Stimulated activated CD8-positive, alpha-beta memory T cell treated with anti-CD3 and anti-CD28 coated beads, Interleukin-7, amount 100 ng/mL, for 48 hours (primary cell): ENCODE results near the gene LEPR.
"Not testable (repeated sequence)": the region's sequence is repeated elsewhere in the genome, so short reads cannot be mapped to it uniquely, and the experiment has no call there.

Experiments used
- DNase-seq, 2 donors: peaks; one replicate each; pipeline ENCODE4 v3.0.0-alpha.2; 2020; ENCODE audit warnings: low read depth in 1 of 2; ENCODE audit errors: extremely low read depth in 1 of 2

The LEPR gene

DNA sequence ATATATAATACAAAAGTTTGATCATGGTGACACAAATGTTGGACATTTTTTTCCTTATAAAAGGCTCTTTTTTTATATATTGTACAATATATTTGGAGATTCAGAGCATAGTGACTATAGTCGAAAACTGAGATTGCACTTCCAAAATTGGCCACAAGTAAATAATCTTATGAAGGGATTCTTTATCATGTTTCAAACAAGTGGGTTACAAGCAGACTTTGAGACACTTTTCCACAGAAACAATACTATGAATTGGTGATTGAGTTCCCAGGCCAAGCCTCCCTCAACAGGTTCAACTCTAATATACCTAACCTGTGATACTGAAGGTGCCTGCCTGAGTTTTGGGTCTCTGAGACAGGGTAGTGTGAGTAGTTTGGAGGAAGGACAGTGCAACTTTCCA lies 13.8 kb downstream of the LEPR start:
- DNase-seq = no peak

DNA sequence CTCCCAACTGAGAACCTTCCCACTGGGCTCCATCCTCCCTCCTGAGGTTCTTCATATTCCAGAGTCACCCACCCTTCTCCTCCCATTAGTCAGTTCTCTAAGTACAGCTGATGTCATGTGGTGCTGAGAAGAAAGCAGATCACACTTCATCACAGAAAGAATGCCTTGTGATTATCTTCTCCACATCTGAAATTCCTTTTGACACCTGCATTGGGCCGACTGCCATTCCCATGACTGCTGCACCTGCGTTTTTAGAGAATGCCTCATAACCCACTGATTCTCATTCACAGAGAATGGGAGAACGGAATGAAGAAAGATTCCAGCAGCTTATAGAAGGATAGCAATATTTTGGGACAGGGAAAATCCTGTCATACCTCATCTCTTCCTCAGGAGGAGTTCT lies 14.3 kb downstream of the LEPR start:
- DNase-seq = no peak

DNA sequence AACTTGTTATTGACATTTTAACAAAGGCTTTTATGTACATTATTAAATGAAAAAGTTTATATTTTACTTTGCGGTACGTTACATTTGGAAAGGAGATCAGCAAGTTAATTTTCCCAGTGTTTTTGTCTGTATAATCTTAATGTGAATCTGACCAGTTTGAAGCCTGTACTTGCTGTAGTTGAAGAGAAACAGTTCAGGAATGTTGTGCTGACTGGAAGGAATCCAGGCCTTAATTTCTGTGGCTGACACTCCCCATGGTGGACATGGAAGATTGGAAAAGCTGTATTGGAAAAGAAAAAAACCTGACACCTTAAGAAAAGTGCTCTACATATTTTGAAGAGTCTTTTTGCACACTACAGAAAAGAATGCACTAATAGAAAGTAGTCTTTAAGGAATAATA lies 15.5 kb downstream of the LEPR start:
- DNase-seq = no peak

DNA sequence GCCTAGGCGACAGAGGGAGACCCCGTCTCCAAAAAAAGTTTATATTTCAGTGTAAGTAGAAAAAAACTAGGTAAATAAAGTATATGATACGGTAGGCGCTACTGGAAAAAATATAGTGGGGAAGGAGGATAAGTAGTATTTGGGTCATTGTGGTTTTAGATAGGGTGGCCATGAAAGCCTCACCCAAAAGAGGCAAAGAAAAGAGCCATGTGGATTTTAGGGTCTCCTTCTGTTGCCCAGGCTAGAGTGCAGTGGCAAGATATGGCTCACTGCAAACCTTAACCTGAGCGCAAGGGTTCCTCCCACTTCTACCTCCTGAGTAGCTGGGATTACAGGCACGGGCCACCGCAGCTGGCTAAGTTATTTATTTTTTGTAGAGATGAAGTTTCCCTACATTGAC lies 17.1 kb downstream of the LEPR start:
- no peak for DNase-seq

DNA sequence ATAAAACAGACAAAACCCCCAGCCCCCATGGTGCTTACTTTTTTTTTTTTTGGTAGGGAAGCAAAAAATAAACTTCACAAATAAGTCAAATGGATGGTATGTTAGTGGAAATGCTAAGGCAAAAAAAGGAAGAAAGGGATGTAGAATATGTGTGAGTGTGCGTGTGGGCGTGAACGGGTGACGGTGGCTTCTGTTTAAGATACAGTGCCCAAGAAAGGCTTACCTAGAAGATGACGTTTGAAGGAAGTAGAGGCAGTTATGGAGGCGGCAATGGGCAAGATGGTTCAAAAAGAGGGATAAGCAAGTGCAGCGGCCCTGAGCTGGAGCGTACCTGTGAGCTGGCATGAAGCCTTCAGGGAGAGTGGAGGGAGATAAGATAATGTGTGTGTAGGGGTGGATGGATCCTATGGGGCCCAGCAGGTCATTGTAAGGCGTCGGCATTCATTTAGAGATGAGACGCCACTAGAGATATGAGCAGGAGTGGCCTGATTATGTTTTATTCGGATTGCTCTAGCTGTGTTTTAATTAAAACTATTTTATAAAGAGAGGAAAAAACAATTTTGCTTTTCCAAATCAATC lies 19.9 kb downstream of the LEPR start:
- DNase-seq = no peak

DNA sequence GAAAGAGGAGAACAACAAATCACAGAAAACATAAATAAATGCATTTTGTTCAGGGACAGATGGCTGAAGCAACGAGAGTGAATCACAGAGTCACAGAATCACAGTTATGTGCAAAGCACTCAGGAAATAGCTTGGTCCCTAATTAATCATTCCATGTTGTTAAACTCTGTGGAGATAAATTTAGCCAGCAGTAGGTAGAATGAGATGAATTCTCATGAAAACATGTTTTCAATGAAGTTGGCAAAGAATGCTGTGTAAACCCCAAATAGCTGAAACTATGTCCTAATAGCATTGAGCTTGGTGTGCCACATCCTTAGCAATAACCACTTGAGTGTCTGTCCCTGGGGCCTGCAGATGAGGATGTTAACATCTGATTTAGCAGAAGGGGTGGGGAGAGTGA lies 20.4 kb downstream of the LEPR start:
- DNase-seq = no peak

DNA sequence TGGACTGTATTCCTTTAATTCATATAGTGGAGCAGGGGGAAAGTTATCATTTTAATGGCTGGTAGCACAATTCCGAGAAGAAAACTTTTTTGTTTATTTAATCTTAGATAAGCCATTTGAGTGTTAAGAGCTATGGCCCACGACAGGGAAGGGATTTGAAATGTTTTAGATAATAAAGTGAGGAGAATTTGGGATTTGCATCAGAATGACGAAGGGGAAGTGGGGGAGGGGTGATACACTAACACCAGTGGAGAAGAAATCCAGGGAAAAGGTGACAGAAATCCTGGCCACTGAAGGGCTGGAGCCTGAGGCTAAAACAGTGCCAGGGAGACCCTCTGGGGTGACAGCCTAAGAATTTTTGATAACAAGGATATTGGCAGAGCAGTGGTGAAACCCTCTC lies 21.0 kb downstream of the LEPR start:
- DNase-seq = no peak

DNA sequence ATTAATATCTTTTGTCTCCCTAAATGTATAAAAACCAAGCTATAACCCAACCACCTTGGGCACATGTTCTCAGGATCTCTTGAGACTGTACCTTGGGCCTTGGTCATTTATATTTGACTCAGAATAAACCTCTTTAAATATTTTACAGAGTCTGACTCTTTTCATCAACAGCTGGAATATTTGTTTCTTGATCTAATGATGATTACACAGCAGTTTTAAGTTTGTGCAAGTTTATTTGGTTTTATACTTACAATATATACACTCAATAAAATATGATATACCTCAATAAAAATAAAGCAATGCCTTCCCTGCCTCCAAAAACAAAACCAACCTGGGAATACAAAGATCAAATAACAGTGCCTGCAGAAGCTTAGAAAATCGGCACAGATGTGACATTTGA lies 22.0 kb downstream of the LEPR start:
- DNase-seq = no peak

DNA sequence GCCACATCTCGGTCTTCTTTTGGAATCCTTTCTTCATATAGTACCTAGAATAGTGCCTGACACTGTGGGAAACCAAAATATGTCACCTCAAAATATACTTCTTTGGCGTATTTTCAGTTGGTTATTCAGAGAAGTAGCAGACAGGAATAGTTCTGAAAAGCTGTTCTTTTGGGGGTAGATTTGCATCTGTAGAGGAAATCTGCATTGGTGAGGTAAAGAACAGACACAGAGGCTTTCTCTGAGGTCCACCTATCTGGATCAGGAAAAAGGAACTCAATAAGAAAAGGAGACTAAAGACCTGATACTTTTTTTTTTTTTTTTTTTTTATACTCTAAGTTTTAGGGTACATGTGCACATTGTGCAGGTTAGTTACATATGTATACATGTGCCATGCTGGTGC lies 23.2 kb downstream of the LEPR start:
- DNase-seq = no peak

DNA sequence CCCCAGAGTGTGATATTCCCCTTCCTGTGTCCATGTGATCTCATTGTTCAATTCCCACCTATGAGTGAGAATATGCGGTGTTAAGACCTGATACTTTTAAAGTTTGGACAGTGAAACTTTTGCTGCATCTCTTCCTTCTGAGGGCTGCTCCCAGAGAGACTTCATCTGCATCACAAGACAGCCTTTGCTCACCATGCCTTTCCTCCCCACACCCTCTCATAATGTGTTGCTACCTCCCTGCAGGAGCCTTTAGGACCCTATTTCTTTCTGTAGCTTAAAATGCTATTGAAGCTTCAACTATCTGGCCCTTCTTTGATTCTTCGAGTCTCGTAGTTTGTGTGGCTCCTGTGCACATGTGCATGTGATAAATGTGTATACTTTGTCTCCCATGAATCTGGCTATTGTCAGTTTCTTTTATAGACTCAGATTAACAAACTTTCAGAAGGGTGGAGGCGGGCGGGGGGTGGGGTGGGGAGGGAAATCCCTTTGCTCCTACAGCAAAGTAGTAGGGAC lies 23.7 kb downstream of the LEPR start:
- no peak for DNase-seq

DNA sequence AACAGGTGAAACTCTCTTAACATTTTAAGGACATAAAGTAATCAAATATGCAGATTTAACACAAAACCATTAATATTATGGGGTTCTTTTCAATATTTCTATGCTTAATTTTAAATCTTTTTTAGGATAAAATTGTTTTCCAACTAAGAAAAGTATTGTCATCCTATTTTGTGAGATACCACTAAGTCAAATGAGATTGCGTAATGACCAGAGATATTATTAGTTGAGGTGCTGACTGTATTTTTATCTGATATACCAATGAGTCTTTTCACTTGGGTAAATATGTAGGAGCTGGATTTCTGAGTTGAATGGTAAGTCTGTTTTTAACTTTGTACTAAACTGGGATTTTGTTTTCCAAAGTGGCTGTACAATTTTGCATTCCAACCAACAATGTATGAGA lies 25.4 kb downstream of the LEPR start:
- no peak for DNase-seq

DNA sequence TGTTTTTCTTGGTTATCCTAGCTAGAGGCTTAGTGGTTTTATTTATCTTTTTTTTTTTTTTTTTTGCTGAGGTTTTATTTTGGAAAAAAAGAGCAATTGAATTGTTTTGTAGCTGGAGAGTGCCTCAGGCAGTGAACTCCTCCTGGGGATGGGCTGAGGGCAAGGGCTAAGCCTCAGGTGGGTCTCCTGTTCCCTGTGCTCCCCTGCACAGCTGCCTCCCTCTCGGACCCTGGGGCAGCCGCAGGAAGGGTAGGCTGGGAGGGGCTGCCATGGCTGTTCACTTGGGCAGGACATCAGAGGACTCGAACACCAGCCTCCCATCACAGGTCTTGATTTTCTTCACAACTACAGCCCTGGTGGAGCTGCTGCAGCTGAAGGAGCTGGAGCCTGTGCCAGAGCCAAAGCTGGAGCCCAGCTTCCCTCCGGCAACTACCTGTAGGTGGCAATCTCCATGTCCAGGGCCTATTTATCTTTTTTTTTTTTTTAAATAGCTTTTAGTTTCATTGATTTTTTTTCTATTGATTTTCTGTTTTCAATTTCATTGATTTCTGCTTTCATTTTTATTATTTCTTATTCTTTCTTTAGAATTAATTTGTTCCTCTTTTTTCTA lies 28.9 kb downstream of the LEPR start:
- no peak for DNase-seq

DNA sequence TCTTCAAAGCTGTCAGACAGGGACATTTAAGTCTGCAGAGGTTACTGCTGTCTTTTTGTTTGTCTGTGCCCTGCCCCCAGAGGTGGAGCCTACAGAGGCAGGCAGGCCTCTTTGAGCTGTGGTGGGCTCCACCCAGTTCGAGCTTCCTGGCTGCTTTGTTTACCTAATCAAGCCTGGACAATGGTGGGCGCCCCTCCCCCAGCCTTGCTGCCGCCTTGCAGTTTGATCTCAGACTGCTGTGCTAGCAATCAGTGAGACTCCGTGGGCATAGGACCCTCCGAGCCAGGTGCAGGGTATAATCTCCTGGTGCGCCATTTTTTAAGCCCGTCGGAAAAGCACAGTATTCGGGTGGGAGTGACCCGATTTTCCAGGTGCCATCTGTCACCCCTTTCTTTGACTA lies 35.2 kb downstream of the LEPR start:
- DNase-seq = not testable (repeated sequence)

DNA sequence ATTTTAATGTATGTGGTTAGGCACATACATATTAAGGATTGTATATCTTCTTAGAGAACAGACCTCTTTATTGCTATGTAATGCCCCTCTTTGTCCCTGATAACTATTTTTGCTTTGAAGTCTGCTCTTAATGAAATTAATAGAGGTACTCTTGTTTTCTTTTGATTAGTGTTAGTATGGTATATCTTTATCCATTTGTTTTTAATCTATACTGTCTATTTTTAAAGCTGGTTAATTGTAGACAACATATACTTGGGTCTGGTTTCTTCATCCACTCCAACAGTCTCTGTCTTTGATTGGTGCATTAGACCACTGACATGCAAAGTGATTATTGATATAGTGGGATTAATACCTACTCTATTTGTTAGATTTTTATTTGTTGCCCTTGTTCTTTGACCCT lies 36.0 kb downstream of the LEPR start:
- no peak for DNase-seq

DNA sequence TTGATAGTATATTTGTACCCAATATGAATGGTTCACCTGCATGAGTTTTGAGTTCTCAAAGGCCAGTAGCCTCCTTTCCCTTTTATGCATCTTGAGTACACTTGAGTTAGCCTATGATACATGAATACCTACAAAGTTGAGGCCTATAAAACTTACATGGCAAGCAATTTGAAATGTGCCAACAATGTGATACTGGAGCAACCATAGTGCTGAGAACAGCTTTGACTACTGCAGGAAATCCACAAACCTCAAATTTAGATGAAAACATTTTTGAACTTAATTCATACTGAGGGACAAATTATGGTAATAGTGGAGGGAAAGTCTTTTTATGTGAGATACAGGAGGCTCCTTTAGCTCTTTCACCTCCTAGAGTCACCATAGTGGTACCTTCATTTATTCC lies 37.4 kb downstream of the LEPR start:
- no peak for DNase-seq

DNA sequence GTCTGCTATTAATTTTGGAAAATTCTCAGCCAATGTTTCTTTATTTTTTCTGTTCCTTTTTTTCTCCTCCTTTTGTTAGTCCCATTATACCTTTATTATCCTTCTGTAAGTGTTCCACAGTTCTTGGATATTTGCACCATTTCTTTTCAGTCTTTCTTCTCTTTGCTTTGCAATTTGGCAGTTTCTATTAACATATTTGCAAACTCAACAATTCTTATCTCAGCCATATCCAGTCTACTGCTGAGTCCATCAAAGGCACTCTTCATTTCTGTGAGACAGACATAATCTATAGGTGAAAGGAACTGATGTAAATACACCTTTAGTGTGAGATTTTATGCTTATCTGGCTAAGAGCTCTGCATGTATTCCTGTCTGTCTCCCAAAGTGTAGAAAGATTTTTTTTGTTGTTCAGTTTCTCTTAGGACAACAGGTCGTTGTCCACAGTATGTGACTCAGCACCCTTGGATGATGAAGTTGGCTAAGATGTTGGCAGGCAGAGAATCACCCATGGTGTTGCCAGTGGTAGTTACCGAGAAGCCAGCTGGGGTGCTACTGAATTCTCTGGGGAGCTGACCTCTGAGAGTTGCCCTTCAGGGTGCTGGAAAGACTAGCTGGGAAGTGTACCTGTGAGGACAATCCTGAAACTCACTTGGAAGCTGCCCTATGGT lies 38.4 kb downstream of the LEPR start:
- DNase-seq = no peak

DNA sequence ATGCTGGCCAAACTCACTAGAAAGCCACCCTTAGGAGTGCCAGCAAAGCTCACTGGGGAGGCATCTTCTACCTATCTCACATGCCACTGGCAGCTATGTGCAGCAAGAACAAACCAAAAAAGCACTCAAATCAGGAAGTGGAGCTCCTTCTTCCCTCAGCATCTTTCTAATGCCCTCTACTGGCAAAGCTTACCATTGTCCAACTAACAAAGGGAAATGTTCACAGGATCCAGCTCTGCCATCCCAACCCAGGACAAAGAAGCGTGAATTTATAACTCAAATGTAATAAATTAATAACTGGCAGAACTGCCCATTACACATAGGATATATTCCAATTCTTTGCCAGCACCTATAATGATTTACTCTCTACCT lies 38.9 kb downstream of the LEPR start:
- DNase-seq = no peak

DNA sequence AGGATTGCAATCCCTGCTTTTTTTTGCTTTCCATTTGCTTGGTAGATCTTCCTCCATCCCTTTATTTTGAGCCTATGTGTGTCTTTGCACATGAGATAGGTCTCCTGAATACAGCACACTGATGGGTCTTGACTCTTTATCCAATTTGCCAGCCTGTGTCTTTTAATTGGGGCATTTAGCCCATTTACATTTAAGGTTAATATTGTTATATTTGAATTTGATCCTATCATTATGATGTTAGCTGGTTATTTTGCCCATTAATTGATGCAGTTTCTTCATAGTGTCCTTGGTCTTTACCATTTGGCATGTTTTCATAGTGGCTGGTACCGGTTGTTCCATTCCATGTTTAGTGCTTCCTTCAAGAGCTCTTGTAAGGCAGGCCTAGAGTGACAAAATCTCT lies 45.4 kb downstream of the LEPR start:
- DNase-seq = not testable (repeated sequence)

DNA sequence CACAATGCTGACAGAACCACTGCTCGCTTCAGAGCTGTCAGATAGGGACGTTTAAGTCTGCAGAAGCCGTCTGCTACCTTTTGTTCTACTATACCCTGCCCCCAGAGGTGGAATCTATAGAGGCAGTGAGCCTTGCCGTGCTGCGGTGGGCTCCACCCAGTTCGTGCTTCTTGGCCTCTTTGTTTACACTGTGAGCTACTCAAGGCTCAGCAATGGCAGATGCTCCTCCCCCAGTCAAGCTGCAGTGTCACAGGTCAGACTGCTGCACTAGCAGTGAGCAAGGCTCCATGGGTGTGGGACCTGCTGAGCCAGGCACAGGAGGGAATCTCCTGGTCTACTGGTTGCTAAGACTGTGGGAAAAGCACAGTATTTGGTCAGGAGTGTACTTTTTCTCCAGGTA lies 47.1 kb downstream of the LEPR start:
- DNase-seq = no peak

DNA sequence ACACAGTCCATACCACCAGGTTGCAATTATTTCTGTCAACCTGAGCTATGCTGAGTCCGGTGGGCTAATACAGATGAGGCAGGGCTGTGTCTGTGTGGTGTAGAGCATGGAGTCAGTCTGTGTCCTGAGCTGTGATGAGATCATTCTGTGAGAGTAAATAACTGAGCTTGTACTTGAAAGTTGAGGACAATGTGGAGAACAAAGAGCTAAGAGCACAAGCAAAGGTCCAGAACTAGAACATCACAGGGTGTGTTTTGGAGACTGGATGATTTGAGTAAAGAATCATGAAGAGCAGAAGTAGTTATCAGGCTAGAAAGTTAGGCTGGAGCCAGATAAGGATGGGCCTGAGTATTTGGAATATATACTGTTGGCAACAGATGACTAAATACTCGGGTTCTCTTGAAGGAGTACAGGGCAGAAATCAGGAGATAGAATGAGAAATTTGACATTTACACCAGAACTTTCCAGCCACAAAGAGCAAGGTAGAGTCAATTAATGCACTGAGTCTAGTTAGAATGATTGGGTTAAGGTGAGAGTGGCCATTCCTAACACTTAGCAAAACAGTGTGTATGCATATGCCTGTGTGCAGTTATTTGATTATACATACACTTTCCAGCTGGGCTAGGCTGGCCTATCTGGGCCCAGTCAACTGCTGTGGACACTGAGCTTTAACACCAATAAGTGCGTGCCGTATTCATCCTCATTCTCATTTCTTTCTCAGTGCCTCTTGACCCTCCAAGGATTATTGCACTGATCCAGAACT lies 48.8 kb downstream of the LEPR start:
- no peak for DNase-seq

DNA sequence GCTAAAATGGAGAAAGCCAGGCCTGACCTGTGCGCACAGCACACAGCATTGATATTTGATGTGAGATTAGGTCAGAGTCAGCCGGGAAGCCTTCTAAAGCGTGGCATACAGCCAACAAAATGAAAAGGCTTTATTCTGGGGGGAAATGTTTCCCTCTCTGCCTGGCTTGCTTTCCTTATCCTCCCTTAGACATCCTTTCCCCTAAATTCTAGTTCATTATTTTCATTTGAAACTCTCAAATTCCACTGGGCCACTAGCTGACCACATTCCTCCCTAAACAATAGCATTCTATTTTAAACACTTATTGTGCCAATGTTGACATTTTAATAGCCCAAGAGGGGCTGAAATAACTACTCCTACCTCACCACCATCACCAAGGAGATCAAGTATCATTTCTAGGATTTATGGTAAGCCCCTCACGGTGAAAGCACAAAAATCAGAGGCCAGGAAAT lies 49.4 kb downstream of the LEPR start:
- DNase-seq = no peak
